Tibial nerve (tissue), 4 donors: ENCODE results near the gene LSM7. TPM values are rescaled to one million over a fixed set of nuclear protein-coding genes. Genes with fewer than 3 reads are reported as not detected.

Experiments used
- DNase-seq, 2 donors: peaks; one replicate each; pipeline ENCODE4 v3.0.0-alpha.2; 2019; ENCODE audit warnings: low spot score in 2 of 2
- H3K27ac ChIP-seq, 4 donors: fragments of 200-600 bp; sonication (generic) in 3 of 4; one replicate each; pipeline ENCODE4 v1.5.1; 2017 to 2019; ENCODE audit warnings: mild to moderate bottlenecking in 1 of 4
- H3K27me3 ChIP-seq, 2 donors: fragments of 200-600 bp; sonication (generic) in 1 of 2; one replicate each; pipeline versions ENCODE4 v1.5.1 to v1.6.0; 2017 to 2019
- H3K36me3 ChIP-seq, 3 donors: fragments of 200-600 bp; sonication (generic); one replicate each; pipeline ENCODE4 v1.5.1; 2018 to 2019
- H3K4me1 ChIP-seq, 4 donors: fragments of 200-600 bp; sonication (generic) in 3 of 4; one replicate each; pipeline ENCODE4 v1.5.1; 2017 to 2019
- H3K4me3 ChIP-seq, 4 donors: fragments of 200-600 bp; sonication (generic) in 3 of 4; one replicate each; pipeline ENCODE4 v1.5.1; 2017 to 2019; ENCODE audit warnings: mild to moderate bottlenecking in 1 of 4, moderate library complexity in 1 of 4
- H3K9me3 ChIP-seq, 4 donors: fragments of 200-600 bp; sonication (generic) in 3 of 4; one replicate each; pipeline ENCODE4 v1.5.1; 2017 to 2019
- CTCF ChIP-seq, 5 experiments: fragments of 200-600 bp in 3 of 5; fragments of 450-650 bp in 2 of 5; sonication (generic) in 3 of 5; IDR thresholded peaks; one replicate each; pipeline ENCODE4 v1.5.1; 2016 to 2019; ENCODE audit warnings: antibody characterized with exemption in 5 of 5, mild to moderate bottlenecking in 3 of 5, moderate library complexity in 2 of 5
- EP300 ChIP-seq, 2 donors: sonication (generic); formaldehyde crosslinking; IDR thresholded peaks; one replicate each; pipeline ENCODE4 v1.6.1; 2017; ENCODE audit warnings: antibody characterized with exemption in 2 of 2, mild to moderate bottlenecking in 1 of 2
- POLR2A ChIP-seq, 2 donors: fragments of 450-650 bp; IDR thresholded peaks; one replicate each; pipeline ENCODE4 v1.6.1; 2017; ENCODE audit warnings: antibody characterized with exemption in 2 of 2, mild to moderate bottlenecking in 2 of 2, moderate library complexity in 2 of 2
- WGBS, 2 donors: methylation state at CpG; one replicate each; pipeline ENCODE4 v1.1.5; 2018; 5-methylcytosine and 5-hydroxymethylcytosine counted together
- total RNA-seq, 4 donors: library from RNA; depleted of rRNA; stranded (reverse); fragments of >200 nt; gene quantifications; one replicate each; pipeline ENCODE4 v1.1.0, GENCODE V29; 2016

LSM7 gene
- total RNA-seq, 4 donors from 2014 or later: 54.1 to 167 (median 87.7) TPM

GRCh38 chr19:2358548-2359173 is 30.3 kb upstream of the LSM7 start:
- 72 to 76% methylated on average over 28 of the region's 28 CpGs for WGBS, 2 donors
- Histone ChIP-seq H3K4me1 (peaks cover 0 to 13% (median 0%) of the 10 kb centered on the region in 4 donors), H3K36me3 (peaks cover 0 to 21% (median 0%) of the 10 kb centered on the region in 3 donors), H3K27ac (no peak overlapping the region), H3K4me3 (no peak overlapping the region), H3K9me3 (no peaks in the 10 kb centered on the region), H3K27me3 (peaks cover 0 to 40% of the 10 kb centered on the region in 2 donors)
- TF ChIP-seq POLR2A (IDR thresholded peaks at IDR 0.05) (no peak), CTCF (IDR thresholded peaks at IDR 0.05) (no peak), EP300 (IDR thresholded peaks at IDR 0.05) (no peak)
- DNase-seq: no peak

GRCh38 chr19:2357279-2358206 is 29.2 kb upstream of the LSM7 start:
- WGBS, 2 donors: 89 to 91% methylated on average over 3 of the region's 3 CpGs
- peaks cover 0 to 13% (median 0%) of the 10 kb centered on the region in 4 donors for H3K4me1 ChIP-seq
- H3K4me3 ChIP-seq: no peak overlapping the region
- TF ChIP-seq POLR2A (IDR thresholded peaks at IDR 0.05): no peak
- no peak for TF ChIP-seq CTCF (IDR thresholded peaks at IDR 0.05)
- TF ChIP-seq EP300 (IDR thresholded peaks at IDR 0.05): no peak
- H3K27ac ChIP-seq: no peak overlapping the region
- H3K9me3 ChIP-seq: no peaks in the 10 kb centered on the region
- peaks cover 0 to 29% of the 10 kb centered on the region in 2 donors for H3K27me3 ChIP-seq
- peaks cover 0 to 32% (median 0%) of the 10 kb centered on the region in 3 donors for H3K36me3 ChIP-seq
- no peak for DNase-seq

- TF ChIP-seq CTCF (IDR thresholded peaks at IDR 0.05) (no peak), EP300 (IDR thresholded peaks at IDR 0.05) (no peak), POLR2A (IDR thresholded peaks at IDR 0.05) (no peak)
- no peaks in the 10 kb centered on the region for H3K9me3 ChIP-seq
- H3K4me3 ChIP-seq: no peak overlapping the region
- H3K36me3 ChIP-seq: peaks cover 0 to 45% (median 0%) of the 10 kb centered on the region in 3 donors
- no peak overlapping the region for H3K27ac ChIP-seq
- peaks cover 0 to 5% (median 0%) of the 10 kb centered on the region in 4 donors for H3K4me1 ChIP-seq
- WGBS, 2 donors: 77 to 80% methylated on average over 19 to 21 of the region's 21 CpGs
- DNase-seq: no peak
- H3K27me3 ChIP-seq: peaks cover 0 to 15% of the 10 kb centered on the region in 2 donors
Observed at GRCh38 chr19:2356036-2356646, 27.8 kb upstream of the LSM7 start.

- WGBS, 2 donors: 84 to 87% methylated on average over 24 of the region's 24 CpGs
- TF ChIP-seq EP300 (IDR thresholded peaks at IDR 0.05) (no peak), CTCF (IDR thresholded peaks at IDR 0.05) (no peak), POLR2A (IDR thresholded peaks at IDR 0.05) (no peak)
- no peak overlapping the region for H3K27ac ChIP-seq
- DNase-seq: no peak
- H3K27me3 ChIP-seq: peaks cover 0 to 8% of the 10 kb centered on the region in 2 donors
- peaks cover 0 to 5% (median 0%) of the 10 kb centered on the region in 4 donors for H3K4me1 ChIP-seq
- no peaks in the 10 kb centered on the region for H3K9me3 ChIP-seq
- no peak overlapping the region for H3K4me3 ChIP-seq
- H3K36me3 ChIP-seq: peaks cover 0 to 53% (median 0%) of the 10 kb centered on the region in 3 donors
Observed at GRCh38 chr19:2355168-2356035, 27.0 kb upstream of the LSM7 start.
